GM18909 (cell line): ENCODE measurements around the gene MTMR3.

ENCODE experiments used
- ATAC-seq: cut with Tn5 transposase; IDR thresholded peaks from one replicate; pipeline ENCODE4 v1.9.1; 2021; ENCODE audit warnings: mild to moderate bottlenecking; ENCODE audit not compliant: unreplicated experiment, poor library complexity

The MTMR3 gene

DNA sequence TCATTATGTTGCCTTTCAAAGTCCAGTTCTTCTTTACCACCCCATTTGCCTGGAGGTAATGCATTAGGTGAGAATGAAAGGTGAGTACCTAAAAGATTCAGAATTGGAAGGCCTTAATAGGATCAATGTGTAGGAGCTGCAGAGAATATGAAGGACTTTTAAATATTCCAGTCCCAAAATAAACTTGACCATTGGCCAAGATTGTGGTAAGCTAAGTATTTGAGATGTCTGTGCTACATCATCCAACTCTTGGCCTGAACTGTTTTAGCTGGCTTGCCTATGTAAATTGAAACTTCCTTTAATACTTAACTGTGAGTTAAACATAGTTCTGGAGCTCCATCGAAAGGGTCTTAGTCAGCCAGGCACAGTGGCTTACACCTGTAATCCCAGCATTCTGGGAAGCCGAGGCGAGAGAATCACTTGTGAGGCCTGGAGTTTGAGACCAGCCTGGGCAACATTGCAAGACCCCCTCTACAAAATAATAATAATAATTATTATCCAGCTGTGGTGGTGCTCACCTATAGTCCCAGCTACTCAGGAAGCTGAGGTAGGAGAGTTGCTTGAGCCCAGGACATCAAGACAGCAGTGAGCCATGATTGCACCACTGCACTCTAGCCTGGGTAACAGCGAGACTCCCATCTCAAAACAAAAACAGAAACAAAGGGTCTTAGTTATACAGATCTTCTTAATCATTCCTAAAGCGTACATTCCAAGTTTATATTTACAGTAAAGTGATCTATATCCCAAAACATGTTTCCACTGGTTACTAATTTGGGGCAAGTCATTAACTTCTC, 29.8 kb downstream of the MTMR3 start:
- no peak for ATAC-seq

GRCh38 chr22:29914165-29914564, 31.2 kb downstream of the MTMR3 start:
- no peak for ATAC-seq

DNA sequence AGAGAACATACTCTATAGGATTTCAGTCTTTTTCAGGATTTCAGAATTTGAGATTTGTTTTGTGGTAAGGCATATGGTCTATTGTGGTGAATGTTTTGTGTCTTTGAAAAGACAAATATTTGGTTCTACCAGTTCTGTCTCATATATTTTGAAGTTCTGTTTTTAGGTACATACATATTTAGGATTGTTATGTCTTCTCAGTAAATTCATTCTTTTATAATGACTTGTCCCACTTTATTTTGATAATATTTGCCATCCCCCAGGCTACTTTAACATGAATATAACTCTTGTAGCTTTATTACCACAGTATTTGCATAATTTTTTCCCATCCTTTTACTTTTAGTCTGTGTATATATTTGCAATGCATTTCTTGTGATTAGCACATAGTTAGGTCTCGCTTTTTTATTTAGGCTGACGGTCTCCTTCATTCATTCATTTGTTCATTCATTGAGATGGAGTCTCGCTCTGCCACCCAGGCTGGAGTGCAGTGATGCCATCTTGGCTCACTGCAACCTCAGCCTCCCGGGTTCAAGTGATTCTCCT, 32.1 kb downstream of the MTMR3 start:
- no peak for ATAC-seq

GRCh38 chr22:29916007-29916544, 33.1 kb downstream of the MTMR3 start:
- no peak for ATAC-seq

- ATAC-seq: no peak
Measured at GRCh38 chr22:29917052-29917902, 34.3 kb downstream of the MTMR3 start.

DNA sequence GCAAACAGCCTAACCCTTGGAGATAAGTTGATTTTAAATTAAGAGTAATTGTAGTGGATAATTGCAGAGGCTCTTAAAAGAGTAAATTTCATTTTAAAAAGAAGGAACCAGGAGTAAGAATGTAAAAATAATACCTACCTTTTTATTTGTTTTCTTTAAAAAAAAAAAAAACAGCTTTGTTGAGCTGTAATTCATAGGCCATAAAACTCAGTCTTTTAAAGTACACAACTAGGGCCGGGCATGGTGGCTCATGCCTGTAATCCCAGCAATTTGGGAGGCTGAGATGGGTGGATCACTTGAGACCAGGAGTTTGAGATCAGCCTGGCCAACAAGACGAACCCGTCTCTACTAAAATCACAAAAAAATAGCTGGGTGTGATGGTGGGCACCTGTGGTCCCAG, 42.4 kb downstream of the MTMR3 start:
- ATAC-seq: no peak

GRCh38 chr22:29926057-29926456, 43.1 kb downstream of the MTMR3 start:
- no peak for ATAC-seq

GRCh38 chr22:29932136-29932535, 49.2 kb downstream of the MTMR3 start:
- no peak for ATAC-seq

DNA sequence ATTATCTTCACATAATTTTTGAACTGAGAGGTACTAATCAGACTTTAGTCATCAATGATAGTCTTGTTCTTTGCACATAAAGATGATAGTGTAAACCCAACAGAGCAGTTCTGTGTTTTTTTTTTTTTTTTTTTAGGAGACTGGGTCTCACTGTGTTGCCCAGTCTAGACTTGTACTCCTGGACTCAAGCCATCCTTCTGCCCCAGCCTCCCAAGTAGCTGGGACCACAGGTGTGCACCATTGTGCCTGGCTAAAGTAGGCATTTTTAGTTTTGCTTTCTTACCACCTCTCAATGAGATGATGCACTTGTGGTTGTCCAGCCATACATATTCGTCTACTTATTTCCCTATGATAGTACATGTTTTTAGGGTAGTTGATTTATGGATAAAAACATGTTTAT, 50.6 kb downstream of the MTMR3 start:
- no peak for ATAC-seq

DNA sequence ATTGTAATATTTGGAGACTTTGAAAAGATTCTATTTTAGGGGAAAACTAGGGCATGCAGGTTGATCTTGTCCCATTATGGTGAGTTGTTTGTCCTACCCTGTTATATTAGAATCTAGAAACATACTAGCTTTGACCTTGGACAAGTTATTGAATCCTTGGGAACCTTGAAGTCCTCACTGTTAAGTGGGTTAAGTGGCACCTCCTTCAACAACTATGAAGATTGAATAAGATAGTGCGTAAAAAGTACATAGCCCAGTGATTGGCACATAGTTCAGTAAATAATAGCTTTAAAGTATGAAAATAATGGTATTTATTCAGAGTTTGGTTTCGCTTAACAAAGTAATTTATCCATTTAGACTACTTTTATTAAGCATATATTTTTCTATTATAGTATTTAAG, 51.6 kb downstream of the MTMR3 start:
- no peak for ATAC-seq

- ATAC-seq: no peak
Measured at GRCh38 chr22:29936186-29936585, 53.2 kb downstream of the MTMR3 start.

DNA sequence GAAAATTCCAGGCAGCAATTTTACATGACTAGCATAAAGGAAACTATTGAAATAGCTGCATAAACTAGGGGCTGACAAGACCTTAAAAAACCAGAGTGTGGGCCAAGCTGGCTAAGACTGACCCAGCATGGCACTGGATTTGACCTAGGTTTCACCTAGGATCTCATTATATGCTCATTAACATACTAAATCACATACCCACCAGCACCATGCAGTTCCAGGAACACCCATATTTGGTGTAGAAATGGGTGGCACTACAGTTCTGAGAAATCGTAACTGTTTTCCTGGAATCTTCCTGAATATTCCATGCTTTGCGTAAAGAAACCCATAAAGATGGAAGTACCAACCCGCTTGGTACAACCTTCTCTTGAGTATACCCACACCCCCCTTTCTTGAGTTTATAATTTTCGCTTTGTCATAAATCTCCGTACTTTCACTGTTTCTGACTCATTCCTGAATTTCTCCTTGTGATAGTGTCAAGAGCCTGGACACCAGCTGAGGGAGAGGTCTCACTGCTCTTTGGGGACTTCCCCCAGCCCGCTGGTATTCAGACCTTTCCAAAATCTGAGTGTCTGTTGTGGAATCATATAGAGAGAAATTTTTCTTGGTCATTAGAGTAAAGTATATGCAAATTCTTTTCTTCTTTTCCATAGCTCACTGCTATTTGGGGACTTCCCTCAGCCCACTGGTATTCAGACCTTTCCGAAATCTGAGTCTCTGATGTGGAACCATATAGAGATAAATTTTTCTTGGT, 55.1 kb downstream of the MTMR3 start:
- no peak for ATAC-seq

DNA sequence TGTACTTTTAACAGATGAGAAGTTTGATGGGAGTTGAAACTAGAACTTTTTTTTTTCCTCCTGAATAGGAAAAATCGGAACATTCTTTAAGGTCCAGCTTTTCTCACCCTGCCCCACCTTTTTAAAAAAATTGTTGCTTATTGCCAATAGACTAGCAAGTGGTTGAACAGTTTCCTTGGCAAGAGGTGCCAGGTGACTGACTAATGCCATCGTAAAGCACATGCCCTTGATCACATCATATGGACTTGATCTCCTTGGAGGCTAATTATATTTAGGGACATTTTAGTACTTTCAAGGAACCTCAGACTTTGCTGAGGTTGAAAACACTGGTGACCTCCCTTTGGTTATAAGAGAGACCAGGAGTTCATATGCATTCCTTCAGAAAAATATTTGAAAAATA, 57.6 kb downstream of the MTMR3 start:
- ATAC-seq: no peak

DNA sequence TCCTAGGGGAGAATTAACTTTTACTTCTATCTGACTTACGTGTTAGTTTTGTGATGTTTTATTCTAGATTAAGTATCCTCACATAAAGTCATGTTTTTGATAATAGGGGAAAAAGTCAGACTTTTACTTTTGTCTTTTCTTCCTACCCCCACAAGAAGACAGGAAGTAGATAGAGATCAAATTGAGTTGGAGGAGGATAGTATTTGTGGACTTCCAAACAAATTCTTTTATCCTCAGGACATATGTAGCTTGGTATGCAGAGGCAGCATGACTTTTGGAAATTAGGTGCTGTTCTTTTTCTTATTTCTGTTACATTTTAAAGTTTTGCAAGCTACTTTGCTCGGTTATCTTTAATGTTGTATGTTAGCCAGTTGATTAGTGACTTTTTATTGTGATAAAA, 61.4 kb downstream of the MTMR3 start:
- ATAC-seq: no peak

DNA sequence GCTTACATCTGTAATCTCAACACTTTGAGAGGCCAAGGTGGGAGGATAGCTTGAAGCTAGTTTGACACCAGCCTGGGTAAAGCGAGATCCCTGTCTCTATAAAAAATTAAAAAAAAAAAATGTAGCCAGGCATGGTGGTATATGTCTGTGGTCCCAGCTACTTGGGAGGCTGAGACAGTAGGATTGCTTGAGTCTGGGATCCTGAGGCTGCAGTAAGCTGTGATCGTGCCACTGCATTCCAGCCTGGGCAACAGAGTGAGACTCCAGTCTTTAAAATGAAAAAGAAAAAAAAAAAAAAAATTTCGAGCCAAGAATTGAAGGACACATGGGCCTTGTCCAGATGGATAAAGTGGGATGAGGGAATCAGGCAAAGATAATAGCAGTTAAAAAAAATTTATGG, 62.5 kb downstream of the MTMR3 start:
- no peak for ATAC-seq

GRCh38 chr22:29946220-29946619, 63.2 kb downstream of the MTMR3 start:
- no peak for ATAC-seq

GRCh38 chr22:29947410-29948384, 64.7 kb downstream of the MTMR3 start:
- no peak for ATAC-seq

GRCh38 chr22:29948385-29948769, 65.4 kb downstream of the MTMR3 start:
- ATAC-seq: no peak

DNA sequence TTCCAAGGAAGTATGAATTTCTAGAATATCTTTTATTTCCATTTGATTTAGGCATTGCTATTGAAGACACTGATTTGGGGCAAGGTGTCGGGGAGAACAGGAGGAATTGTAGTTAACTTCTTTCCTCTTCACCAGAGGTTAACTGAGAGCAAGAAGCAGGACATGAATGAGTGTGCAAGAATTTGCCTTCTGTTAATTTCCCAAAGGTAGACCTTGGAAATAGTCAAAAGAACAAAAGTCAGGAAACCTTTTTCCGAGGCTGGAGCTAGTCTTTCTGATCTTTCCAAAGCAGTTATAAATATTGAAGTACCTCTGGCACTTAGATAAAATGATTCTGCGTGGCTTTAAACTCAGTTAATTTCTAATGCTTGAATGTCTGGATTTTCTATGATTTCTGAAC, 66.9 kb downstream of the MTMR3 start:
- ATAC-seq: no peak
